HG02763 (cell line): ENCODE data around the gene NHLH2.

Experiments used
- ATAC-seq: cut with Tn5 transposase; IDR thresholded peaks from one replicate; pipeline ENCODE4 v1.9.1; 2021; ENCODE audit warnings: mild to moderate bottlenecking, moderate library complexity; ENCODE audit not compliant: unreplicated experiment

NHLH2 gene

GRCh38 chr1:115838431-115839028 lies 2.4 kb downstream of the NHLH2 start:
- no peak for ATAC-seq

GRCh38 chr1:115837740-115838421 lies 3.0 kb downstream of the NHLH2 start:
- no peak for ATAC-seq

GRCh38 chr1:115837341-115837739 lies 3.6 kb downstream of the NHLH2 start:
- no peak for ATAC-seq

GRCh38 chr1:115833856-115834255 lies 7.1 kb downstream of the NHLH2 start:
- ATAC-seq: no peak

- no peak for ATAC-seq
Measured at GRCh38 chr1:115832651-115833050, 8.3 kb downstream of the NHLH2 start.

- no peak for ATAC-seq
Measured at GRCh38 chr1:115830963-115831362, 10.0 kb downstream of the NHLH2 start.

- ATAC-seq: no peak
Measured at GRCh38 chr1:115829947-115830346, 11.0 kb downstream of the NHLH2 start.

- no peak for ATAC-seq
Measured at GRCh38 chr1:115829023-115829674, 11.8 kb downstream of the NHLH2 start.

GRCh38 chr1:115828101-115829022 lies 12.6 kb downstream of the NHLH2 start:
- no peak for ATAC-seq

- no peak for ATAC-seq
Measured at GRCh38 chr1:115827452-115828044, 13.4 kb downstream of the NHLH2 start.

- no peak for ATAC-seq
Measured at GRCh38 chr1:115826628-115827027, 14.3 kb downstream of the NHLH2 start.

GRCh38 chr1:115822117-115822516 lies 18.8 kb downstream of the NHLH2 start:
- ATAC-seq: no peak

GRCh38 chr1:115815694-115816093 lies 25.2 kb downstream of the NHLH2 start:
- ATAC-seq: no peak

- no peak for ATAC-seq
Measured at GRCh38 chr1:115814685-115815398, 26.1 kb downstream of the NHLH2 start.

- ATAC-seq: no peak
Measured at GRCh38 chr1:115813727-115814126, 27.2 kb downstream of the NHLH2 start.

- ATAC-seq: no peak
Measured at GRCh38 chr1:115811140-115811828, 29.6 kb downstream of the NHLH2 start.

GRCh38 chr1:115810609-115811008 lies 30.3 kb downstream of the NHLH2 start:
- ATAC-seq: no peak

GRCh38 chr1:115809847-115810246 lies 31.1 kb downstream of the NHLH2 start:
- ATAC-seq: no peak

- no peak for ATAC-seq
Measured at GRCh38 chr1:115809076-115809475, 31.9 kb downstream of the NHLH2 start.

GRCh38 chr1:115807723-115808122 lies 33.2 kb downstream of the NHLH2 start:
- ATAC-seq: no peak
